ENCODE measurements around the gene KDM4B.
"Not testable (repeated sequence)": the region's sequence is repeated elsewhere in the genome, so short reads cannot be mapped to it uniquely, and the experiment has no call there.

KDM4B gene

GRCh38 chr19:4952945-4953344 is 16.0 kb upstream of the KDM4B start:
- in situ Hi-C loops (cut with HindIII; ENCODE audit: low sequenced_read_pairs), result no loop called here
- DNase-seq (ENCODE audit: low read depth, low spot score), result no peak
- no peak for TF ChIP-seq CTCF (IDR thresholded peaks at IDR 0.05; ENCODE audit: low read depth, low read length)
- H3K4me3 ChIP-seq (ENCODE audit: low read depth, low read length), result no peak overlapping the region

GRCh38 chr19:4954320-4955149 is 14.4 kb upstream of the KDM4B start:
- DNase-seq (ENCODE audit: low read depth, low spot score); H3K4me3 ChIP-seq (ENCODE audit: low read depth, low read length); in situ Hi-C loops (cut with HindIII; ENCODE audit: low sequenced_read_pairs): not testable (repeated sequence)

GRCh38 chr19:4955274-4955673 is 13.6 kb upstream of the KDM4B start:
- no peak for TF ChIP-seq CTCF (IDR thresholded peaks at IDR 0.05; ENCODE audit: low read depth, low read length)
- H3K4me3 ChIP-seq (ENCODE audit: low read depth, low read length), result no peak overlapping the region
- in situ Hi-C loops (cut with HindIII; ENCODE audit: low sequenced_read_pairs), result no loop called here
- DNase-seq (ENCODE audit: low read depth, low spot score), result no peak

- in situ Hi-C loops (cut with HindIII; ENCODE audit: low sequenced_read_pairs), result no loop called here
- H3K4me3 ChIP-seq (ENCODE audit: low read depth, low read length), result no peak overlapping the region
- TF ChIP-seq CTCF (IDR thresholded peaks at IDR 0.05; ENCODE audit: low read depth, low read length), result no peak
Measured at GRCh38 chr19:4957981-4958380, 10.9 kb upstream of the KDM4B start.

DNA sequence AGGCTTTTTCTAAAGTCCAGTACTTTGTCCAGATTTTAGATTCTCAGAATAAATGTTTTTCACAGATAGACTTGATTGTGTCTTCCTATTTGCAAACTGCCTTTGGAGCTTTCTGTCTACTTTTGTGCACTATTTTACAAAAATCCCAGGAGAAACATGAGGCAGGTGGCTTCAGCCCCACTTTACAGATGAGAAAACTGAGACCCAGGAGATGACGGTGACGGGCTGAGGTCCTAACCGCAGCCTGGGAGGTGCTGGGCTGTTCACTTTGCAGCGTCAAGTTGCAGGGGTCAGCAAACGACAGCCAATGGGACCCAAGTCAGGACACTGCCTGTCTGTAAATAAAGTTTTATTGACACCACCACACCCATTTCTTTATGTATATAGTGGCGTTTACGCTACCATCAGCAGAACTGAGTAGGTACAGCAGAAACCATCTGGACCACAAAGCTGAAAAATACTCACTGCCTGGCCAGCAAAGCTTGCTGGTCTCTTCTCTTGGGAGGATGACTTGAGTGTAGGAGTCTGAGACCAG is 6.8 kb upstream of the KDM4B start:
- in situ Hi-C loops (cut with HindIII; ENCODE audit: low sequenced_read_pairs), result no loop called here
- no peak for TF ChIP-seq CTCF (IDR thresholded peaks at IDR 0.05; ENCODE audit: low read depth, low read length)
- no peak for DNase-seq (ENCODE audit: low read depth, low spot score)
- H3K4me3 ChIP-seq (ENCODE audit: low read depth, low read length), result no peak overlapping the region

More at GRCh38 chr19:4957981-4958380, 10.9 kb upstream of the KDM4B start:
- DNase-seq (ENCODE audit: low read depth, low spot score), result no peak

GRCh38 chr19:4965061-4965460 is 3.9 kb upstream of the KDM4B start:
- H3K4me3 ChIP-seq (ENCODE audit: low read depth, low read length), result no peak overlapping the region
- TF ChIP-seq CTCF (IDR thresholded peaks at IDR 0.05; ENCODE audit: low read depth, low read length), result no peak
- DNase-seq (ENCODE audit: low read depth, low spot score), result no peak
- in situ Hi-C loops (cut with HindIII; ENCODE audit: low sequenced_read_pairs), result no loop called here

- in situ Hi-C loops (cut with HindIII; ENCODE audit: low sequenced_read_pairs), result no loop called here
- no peak for TF ChIP-seq CTCF (IDR thresholded peaks at IDR 0.05; ENCODE audit: low read depth, low read length)
- H3K4me3 ChIP-seq (ENCODE audit: low read depth, low read length), result no peak overlapping the region
- DNase-seq (ENCODE audit: low read depth, low spot score), result no peak
Measured at GRCh38 chr19:4966591-4966990, 2.3 kb upstream of the KDM4B start.
